ENCODE results near the gene NTRK2. TPM values are rescaled to one million over a fixed set of nuclear protein-coding genes. Genes with fewer than 3 reads are reported as not detected.

NTRK2 gene
- total and polyA plus RNA-seq, 10 of the 15 experiments (the other 5 are each of a cell fraction or from before 2014, with no cell fraction given), result 0.42 to 4.6 (median 0.65) TPM

DNA sequence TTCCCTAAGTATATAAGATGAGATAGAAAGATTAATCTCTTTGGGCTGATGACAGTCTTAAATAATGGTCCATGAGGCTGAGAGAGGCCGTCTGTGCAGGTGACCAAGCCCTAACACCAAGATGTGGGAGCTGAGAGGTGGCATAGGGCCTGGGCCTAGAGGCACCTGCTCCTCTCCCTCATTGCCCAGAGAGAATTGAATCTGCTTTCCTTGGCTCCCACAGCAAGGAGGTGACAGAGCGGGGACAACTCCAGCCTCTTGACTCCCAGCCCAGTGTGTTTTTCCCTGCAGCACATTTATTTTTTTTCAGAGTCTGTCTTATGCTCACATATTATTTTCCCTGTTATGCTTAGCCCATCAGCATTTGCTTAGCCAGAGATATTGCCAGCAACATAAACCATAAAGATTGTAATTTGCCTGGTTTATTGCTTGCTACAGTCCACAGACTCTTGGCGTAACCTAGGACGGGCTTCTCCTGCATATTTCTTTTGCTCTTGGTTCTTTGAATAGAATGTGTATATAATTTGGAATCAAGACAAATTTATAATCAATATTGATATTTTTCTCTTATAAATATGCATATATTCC, 105.6 kb downstream of the NTRK2 start:
- Histone ChIP-seq H3K27me3 (replicated peaks in 1 of 2; ENCODE audit: control insufficient read depth in 2 of 2, insufficient read depth in 2 of 2, low read length in 1 of 2) (no peaks in the 10 kb centered on the region), H3K27ac (ENCODE audit: control insufficient read depth, insufficient read depth) (no peak overlapping the region), H3K4me3 (no peak overlapping the region), H3K79me2 (ENCODE audit: control insufficient read depth, insufficient read depth, low read length) (no peaks in the 10 kb centered on the region), H2AFZ (ENCODE audit: control insufficient read depth, low read depth, low read length) (no peak overlapping the region), H3K4me1 (ENCODE audit: control insufficient read depth, insufficient read depth, low read length) (peaks cover 15% of the 10 kb centered on the region), H4K20me1 (ENCODE audit: control insufficient read depth, insufficient read depth) (no peaks in the 10 kb centered on the region), H3K4me2 (ENCODE audit: control insufficient read depth, insufficient read depth) (no peak overlapping the region), H3K36me3 (ENCODE audit: control insufficient read depth in 2 of 2, insufficient read depth in 2 of 2, low read length in 1 of 2) (no peaks in the 10 kb centered on the region), H3K9ac (ENCODE audit: control insufficient read depth, insufficient read depth, low read length) (no peak overlapping the region), H3K9me3 (replicated peaks; ENCODE audit: control insufficient read depth, insufficient read depth, low read length) (no peaks in the 10 kb centered on the region)
- TF ChIP-seq, protein P1, sequence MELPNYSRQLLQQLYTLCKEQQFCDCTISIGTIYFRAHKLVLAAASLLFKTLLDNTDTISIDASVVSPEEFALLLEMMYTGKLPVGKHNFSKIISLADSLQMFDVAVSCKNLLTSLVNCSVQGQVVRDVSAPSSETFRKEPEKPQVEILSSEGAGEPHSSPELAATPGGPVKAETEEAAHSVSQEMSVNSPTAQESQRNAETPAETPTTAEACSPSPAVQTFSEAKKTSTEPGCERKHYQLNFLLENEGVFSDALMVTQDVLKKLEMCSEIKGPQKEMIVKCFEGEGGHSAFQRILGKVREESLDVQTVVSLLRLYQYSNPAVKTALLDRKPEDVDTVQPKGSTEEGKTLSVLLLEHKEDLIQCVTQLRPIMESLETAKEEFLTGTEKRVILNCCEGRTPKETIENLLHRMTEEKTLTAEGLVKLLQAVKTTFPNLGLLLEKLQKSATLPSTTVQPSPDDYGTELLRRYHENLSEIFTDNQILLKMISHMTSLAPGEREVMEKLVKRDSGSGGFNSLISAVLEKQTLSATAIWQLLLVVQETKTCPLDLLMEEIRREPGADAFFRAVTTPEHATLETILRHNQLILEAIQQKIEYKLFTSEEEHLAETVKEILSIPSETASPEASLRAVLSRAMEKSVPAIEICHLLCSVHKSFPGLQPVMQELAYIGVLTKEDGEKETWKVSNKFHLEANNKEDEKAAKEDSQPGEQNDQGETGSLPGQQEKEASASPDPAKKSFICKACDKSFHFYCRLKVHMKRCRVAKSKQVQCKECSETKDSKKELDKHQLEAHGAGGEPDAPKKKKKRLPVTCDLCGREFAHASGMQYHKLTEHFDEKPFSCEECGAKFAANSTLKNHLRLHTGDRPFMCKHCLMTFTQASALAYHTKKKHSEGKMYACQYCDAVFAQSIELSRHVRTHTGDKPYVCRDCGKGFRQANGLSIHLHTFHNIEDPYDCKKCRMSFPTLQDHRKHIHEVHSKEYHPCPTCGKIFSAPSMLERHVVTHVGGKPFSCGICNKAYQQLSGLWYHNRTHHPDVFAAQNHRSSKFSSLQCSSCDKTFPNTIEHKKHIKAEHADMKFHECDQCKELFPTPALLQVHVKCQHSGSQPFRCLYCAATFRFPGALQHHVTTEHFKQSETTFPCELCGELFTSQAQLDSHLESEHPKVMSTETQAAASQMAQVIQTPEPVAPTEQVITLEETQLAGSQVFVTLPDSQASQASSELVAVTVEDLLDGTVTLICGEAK (IDR thresholded peaks at IDR 0.05; ENCODE audit: borderline replicate concordance), result no peak
- RAD21 ChIA-PET (ENCODE audit: unreplicated experiment), result interaction anchor here (14.4 kb wide), 1 partner anchor 76 kb away, joined by 582 read pairs; no protein-coding TSS in a partner anchor
- 96% methylated on average over 4 of the region's 4 CpGs for WGBS (ENCODE audit: insufficient coverage, insufficient replicate concordance, low lambda C conversion rate, missing lambda C conversion rate)
- SMC1A ChIA-PET (ENCODE audit: uncharacterized antibody, unreplicated experiment), result interaction anchor here (1.1 to 9.4 kb wide), 2 partner anchors 76 to 77 kb away, joined by 3 to 686 read pairs; no protein-coding TSS in a partner anchor
- DNase-seq (ENCODE audit: low read depth, low spot score), result no peak
- in situ Hi-C loops (cut with MboI), result loop anchor here (5.0 kb wide), 1 partner anchor 78 kb away; no protein-coding TSS in a partner anchor
- FAIRE-seq, result no peak
- BruUV-seq (replicated peaks), result no TSS peak
- intact Hi-C loops (cut with micrococcal nuclease; ENCODE audit: unreplicated experiment), result no loop called here
- no peak for ATAC-seq
- CTCF ChIA-PET, result interaction anchor here (10.6 kb wide), 1 partner anchor 76 kb away, joined by 792 read pairs; no protein-coding TSS in a partner anchor
- POLR2A ChIA-PET, result no interaction called here
